GM21381 (cell line): ENCODE data around the gene CLEC2D.
A peak's percentile ranks its signal among the peaks of the same experiment; 100 is the strongest.
"Not testable (repeated sequence)": the region's sequence is repeated elsewhere in the genome, so short reads cannot be mapped to it uniquely, and the experiment has no call there.

Source experiments
- ATAC-seq: cut with Tn5 transposase; IDR thresholded peaks from one replicate; pipeline ENCODE4 v1.9.1; 2021; ENCODE audit warnings: mild to moderate bottlenecking, moderate library complexity; ENCODE audit not compliant: unreplicated experiment

The CLEC2D gene, protein sequence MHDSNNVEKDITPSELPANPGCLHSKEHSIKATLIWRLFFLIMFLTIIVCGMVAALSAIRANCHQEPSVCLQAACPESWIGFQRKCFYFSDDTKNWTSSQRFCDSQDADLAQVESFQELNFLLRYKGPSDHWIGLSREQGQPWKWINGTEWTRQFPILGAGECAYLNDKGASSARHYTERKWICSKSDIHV

GRCh38 chr12:9669534-9669933, at the start of gene CLEC2D:
Gene CLEC2D, plus strand, starts transcription at chr12:9669713. Its CDS starts 22 bp downstream, at chr12:9669735.
- peak; percentile 34 for ATAC-seq

DNA sequence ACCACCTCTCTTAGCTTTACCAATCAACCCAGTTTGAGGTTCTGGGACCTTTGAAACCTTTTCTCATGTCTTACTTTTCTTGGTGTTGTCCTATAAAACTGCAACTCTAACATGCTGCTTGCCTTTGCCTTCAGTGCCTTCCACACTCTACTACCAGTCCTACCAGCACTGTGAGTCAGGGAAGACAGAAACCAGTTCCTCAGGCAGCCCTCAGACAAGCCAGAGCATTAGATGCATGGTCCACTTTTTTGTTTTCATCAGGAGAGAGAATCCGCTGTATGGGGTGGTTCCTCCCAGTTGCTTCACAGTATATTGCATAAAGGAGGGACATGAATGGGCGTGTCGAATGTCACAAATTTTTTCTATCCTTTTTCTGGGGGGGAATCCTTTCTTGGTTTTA, 44.5 kb upstream of the CLEC2D start:
- ATAC-seq: no peak

DNA sequence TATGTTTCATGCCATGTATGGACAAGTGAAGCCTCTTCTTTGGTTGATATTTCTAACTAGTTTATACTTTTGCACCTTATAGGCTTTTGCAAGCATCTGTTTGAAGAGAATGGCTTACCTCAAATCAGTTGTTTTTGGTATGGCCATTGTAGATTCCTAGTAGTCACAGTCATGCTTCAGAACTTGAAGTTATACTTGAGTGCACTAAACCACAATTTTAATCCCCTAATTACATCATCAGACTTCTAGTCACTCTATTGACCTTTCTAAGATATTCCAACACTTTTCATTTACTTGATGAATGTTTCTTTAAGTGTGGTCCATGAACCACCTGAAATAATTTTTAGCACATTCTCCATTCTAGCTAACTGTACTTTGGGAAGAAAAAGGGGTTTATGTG, 43.2 kb upstream of the CLEC2D start:
- no peak for ATAC-seq

DNA sequence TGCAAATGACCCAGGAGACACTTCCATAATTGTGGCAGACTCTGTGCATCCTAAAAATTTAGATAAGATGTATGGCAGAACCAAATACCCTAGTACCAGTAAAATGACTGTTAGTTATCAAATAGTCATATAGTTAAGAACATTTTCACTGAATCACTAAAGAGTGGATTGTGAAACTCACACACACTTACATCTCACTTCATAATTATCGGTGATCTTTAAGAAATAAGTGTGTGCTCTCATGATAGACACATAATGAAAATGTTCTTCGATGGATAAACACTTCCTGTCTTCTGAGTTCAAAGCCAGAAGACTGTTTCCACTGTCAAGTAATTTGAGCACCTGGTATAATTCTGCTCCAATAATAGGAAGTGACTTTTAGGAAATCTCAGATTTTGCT, 42.7 kb upstream of the CLEC2D start:
- no peak for ATAC-seq

- no peak for ATAC-seq
Measured at GRCh38 chr12:9632766-9633165, 36.7 kb upstream of the CLEC2D start.

DNA sequence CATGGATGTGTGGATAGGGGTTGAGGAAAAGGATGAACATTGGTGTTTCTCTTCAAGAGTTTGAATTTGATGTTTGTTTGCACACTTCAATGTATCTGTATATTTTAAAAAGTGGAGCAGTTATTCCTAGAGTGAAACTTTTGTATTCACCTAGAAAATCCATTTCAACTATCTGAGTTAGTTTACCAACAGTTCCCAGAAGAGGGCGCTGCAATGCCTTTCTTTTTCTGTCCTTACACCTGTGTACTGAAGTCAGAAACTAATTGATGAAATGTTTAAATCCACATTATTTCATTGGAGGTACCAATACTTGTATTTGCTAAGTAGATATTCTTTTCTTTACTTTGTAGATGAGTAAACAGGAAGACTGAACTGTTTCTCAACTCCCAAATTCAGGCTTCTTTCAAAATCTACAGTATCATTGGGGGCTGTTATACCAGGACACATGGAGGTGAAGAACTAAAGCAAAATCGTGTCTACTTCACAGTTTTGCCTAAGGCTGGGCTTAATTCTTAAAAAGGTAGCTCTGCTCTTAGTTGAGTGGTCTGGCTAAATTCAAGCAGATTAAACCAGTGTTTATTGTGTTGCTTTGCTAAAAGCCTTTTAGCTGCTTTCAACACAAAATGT, 35.2 kb upstream of the CLEC2D start:
- peak; percentile 64 for ATAC-seq

GRCh38 chr12:9634969-9635754, 34.4 kb upstream of the CLEC2D start:
- no peak for ATAC-seq

DNA sequence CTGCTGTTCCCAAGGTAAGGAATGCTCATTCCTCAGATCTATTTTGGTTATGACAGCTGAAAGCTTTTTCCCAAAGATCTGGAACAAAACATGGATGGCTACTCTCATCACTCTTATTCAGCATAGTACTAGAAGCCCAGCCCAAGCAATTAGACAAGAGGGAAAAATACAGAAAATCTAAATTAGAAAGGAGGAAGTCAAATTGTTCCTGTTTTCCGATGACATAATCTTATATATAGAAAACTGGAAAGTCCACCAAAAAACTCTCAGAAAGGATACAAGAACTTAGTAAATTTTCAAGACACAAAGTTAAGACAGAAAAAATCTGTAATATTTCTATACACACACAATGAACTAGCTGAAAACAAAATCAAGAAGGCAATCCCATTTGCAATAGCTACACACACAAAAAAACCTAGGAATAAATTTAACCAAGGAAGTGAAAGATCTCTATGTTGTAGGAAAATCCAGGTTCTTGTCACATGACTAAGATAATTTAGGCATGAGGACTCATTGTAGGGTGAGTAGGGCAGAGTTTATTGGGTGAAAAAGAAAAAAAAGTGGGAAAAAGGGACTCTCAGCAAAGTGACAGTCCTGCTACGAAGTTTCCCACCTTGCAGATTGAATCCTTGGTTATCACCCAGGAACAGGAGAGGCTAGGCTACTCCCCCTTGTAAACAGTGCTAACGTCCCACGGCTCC, 33.2 kb upstream of the CLEC2D start:
- no peak for ATAC-seq

GRCh38 chr12:9636851-9637206, 32.7 kb upstream of the CLEC2D start:
- no peak for ATAC-seq

DNA sequence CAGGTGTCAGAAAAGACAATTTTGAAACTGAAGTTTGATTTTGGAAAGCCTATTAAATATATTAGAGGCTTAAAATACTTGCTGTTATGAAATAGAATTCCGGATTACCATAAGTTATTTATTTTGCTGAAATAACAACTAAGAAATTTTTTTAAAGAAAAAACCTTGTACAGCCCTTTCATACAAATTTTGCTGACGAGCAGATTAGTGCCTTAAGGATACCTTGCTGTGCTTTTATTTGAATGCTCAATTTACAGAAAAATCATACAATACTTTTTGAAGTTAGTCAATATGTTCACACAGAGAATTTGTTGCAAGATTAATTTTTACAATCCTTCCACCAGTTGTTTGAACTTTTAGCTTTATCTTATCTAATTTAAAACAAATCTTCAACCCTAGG, 29.5 kb upstream of the CLEC2D start:
- ATAC-seq: no peak

DNA sequence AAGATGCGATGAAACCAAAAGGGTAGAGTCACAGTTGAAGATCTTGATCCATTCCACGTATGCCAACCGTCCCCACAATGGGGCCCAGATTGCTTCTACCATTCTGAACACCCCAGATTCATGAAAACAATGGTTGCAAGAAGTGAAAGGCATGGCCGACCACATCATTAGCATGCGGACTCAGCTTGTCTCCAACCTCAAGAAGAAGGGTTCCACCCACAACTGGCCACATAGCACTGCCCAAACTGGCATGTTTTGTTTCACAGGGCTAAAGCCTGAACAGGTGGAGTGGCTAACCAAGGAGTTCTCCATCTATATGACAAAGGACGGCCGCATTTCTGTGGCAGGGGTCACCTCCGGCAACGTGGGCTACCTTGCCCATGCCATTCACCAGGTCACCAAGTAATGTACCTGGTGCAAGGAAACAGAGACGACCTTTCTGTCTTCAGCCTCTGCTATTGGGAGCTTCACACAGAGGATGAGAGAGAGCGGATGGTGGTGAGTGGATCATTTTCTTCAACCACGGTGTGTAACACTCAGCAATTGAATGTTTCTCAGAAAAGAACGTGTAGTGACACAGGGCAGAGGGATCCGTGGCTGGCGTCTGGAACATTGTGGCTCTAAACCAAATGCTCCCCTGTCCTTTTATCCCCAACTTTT, 26.8 kb upstream of the CLEC2D start:
- ATAC-seq: no peak

DNA sequence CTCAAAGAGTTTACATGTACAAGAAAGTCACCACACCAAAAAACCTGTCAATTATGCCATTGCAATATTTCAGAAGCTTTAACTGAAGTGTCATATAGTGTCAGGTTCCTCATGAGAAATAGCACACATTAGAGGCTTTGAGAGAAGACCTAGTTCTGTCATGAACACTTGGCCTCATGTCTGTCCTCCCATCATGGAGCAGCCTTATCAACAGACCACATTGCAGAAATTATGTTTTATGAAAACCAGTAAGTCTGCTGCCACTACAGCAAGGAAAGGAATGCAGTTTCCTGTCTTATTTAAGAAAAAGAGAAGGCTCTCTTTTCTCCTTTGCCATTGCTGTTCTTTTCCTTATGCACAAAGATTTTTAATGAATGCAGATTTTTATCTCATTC, 26.2 kb upstream of the CLEC2D start:
- no peak for ATAC-seq

GRCh38 chr12:9644985-9645551, 24.4 kb upstream of the CLEC2D start:
- ATAC-seq: not testable (repeated sequence)

- ATAC-seq: no peak
Measured at GRCh38 chr12:9646794-9647781, 22.4 kb upstream of the CLEC2D start.

- peak; percentile 58 for ATAC-seq
Measured at GRCh38 chr12:9647825-9648700, 21.4 kb upstream of the CLEC2D start.

- ATAC-seq: no peak
Measured at GRCh38 chr12:9648701-9649531, 20.6 kb upstream of the CLEC2D start.

GRCh38 chr12:9649532-9649940, 20.0 kb upstream of the CLEC2D start:
- ATAC-seq: no peak

DNA sequence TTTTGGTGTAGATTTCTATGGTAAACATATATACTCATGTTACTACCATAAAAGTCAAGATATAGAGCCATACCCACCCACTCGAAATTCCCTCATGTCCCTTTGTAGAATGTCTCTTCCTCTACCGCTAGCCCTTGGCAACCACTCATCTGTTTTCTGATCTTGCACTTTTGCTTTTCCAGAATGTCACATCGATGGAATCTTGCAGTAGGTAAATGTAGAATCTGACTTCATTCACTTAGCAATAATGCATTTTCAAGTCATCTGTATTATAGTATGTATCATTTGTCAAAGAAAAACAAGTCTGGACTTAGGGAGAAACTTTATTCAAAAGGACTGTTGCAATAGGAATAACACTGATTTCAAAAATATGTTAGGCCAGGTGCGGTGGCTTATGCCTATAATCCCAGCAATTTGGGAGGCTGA, 19.3 kb upstream of the CLEC2D start:
- ATAC-seq: no peak
